ENCODE data around the gene MAMSTR. TPM values are rescaled to one million over a fixed set of nuclear protein-coding genes. Genes with fewer than 3 reads are reported as not detected.
A peak's percentile ranks its signal among the peaks of the same experiment; 100 is the strongest.

MAMSTR gene
- total RNA-seq, 1 experiment from 2014 or later: 1.6 TPM

GRCh38 chr19:48671446-48671995, 48.0 kb downstream of the MAMSTR start:
- no peaks in the 10 kb centered on the region for H3K27me3 ChIP-seq (ENCODE audit: insufficient read depth, low read length)
- no peak overlapping the region for H2BK15ac ChIP-seq (ENCODE audit: low read depth, low read length)
- H3K9me3 ChIP-seq (ENCODE audit: control insufficient read depth, low read depth, low read length): no peaks in the 10 kb centered on the region
- H4K8ac ChIP-seq (replicated peaks; ENCODE audit: insufficient read length, low read depth, low read length): no peak overlapping the region
- peaks cover 2% of the 10 kb centered on the region for H3K27me3 Mint-ChIP-seq (ENCODE audit: low read depth)
- H3K14ac ChIP-seq (ENCODE audit: insufficient read depth, low read length): no peak overlapping the region
- H3K23ac ChIP-seq (ENCODE audit: insufficient read length, low read depth, low read length): no peak overlapping the region
- no peak overlapping the region for H3K9ac ChIP-seq (ENCODE audit: extremely low read depth, insufficient read length, low read length)
- no peak overlapping the region for H4K5ac ChIP-seq (ENCODE audit: insufficient read length, low read depth, low read length)
- peak overlapping the region in 2 of 3 experiments; percentile 27 to 46; a peak in 3 of 7 replicates for H3K27ac Mint-ChIP-seq
- no peak overlapping the region for H2BK120ac ChIP-seq (ENCODE audit: low read depth, low read length, poor library complexity, severe bottlenecking)
- no peak overlapping the region for H3K4me2 ChIP-seq (ENCODE audit: insufficient read depth, insufficient read length, low read length)
- H3K4ac ChIP-seq (ENCODE audit: low read depth, low read length): no peak overlapping the region
- H2BK12ac ChIP-seq (ENCODE audit: insufficient read length, low read depth, low read length): no peak overlapping the region
- H3K79me2 ChIP-seq (ENCODE audit: insufficient read depth, low read length): no peaks in the 10 kb centered on the region
- H3K36me3 Mint-ChIP-seq (ENCODE audit: insufficient read depth in 1 of 3, low read depth in 3 of 3): peaks cover 0 to 9% (median 7%) of the 10 kb centered on the region in 3 experiments; a peak in 5 of 7 replicates
- H3K4me1 Mint-ChIP-seq: peaks cover 29 to 35% of the 10 kb centered on the region in 2 experiments
- no peaks in the 10 kb centered on the region for H3K79me1 ChIP-seq (ENCODE audit: insufficient read depth, low read depth, low read length, poor library complexity, severe bottlenecking)
- no peak overlapping the region for H2AK5ac ChIP-seq (ENCODE audit: insufficient read length, low read length)
- no peak overlapping the region for H3K27ac ChIP-seq (ENCODE audit: insufficient read length, low read depth, low read length)
- H2AFZ ChIP-seq (ENCODE audit: low read length): no peak overlapping the region
- no peaks in the 10 kb centered on the region for H3K23me2 ChIP-seq (ENCODE audit: insufficient read length, low read depth, low read length, poor library complexity, severe bottlenecking)
- H3K9me3 Mint-ChIP-seq: peaks cover 8 to 11% of the 10 kb centered on the region in 2 experiments
- no peak overlapping the region for H2BK5ac ChIP-seq (ENCODE audit: insufficient read length, low read length)
- H3T11ph ChIP-seq (ENCODE audit: low read length): no peak overlapping the region
- H2BK20ac ChIP-seq (ENCODE audit: low read depth, low read length, poor library complexity, severe bottlenecking): no peak overlapping the region
- H3K18ac ChIP-seq (ENCODE audit: insufficient read length, low read depth, low read length): no peak overlapping the region
- no peak overlapping the region for H4K91ac ChIP-seq (ENCODE audit: insufficient read length, low read depth, low read length)
- no peak for TF ChIP-seq CTCF (conservative IDR thresholded peaks at IDR 0.05)
- WGBS (ENCODE audit: extremely low coverage, insufficient read length, low lambda C conversion rate): no CpG with 5 or more reads among the region's 10 CpGs
- no peak for DNase-seq
- no peak overlapping the region for H3K56ac ChIP-seq (ENCODE audit: insufficient read length, low read depth, low read length)
- no peaks in the 10 kb centered on the region; the same call in 1 of the 2 replicates for H3K4me1 ChIP-seq (ENCODE audit: insufficient read depth, low read length)
- H4K20me1 ChIP-seq (ENCODE audit: control insufficient read depth, insufficient read depth, insufficient read length): peaks cover 2% of the 10 kb centered on the region
- H3K4me3 Mint-ChIP-seq: peak overlapping the region in 1 of 2 experiments; percentile 27; a peak in 1 of 5 replicates

All from H9 (cell line).